Suppressor macrophage treated with lipopolysaccharide for 1 hour (primary cell): ENCODE measurements around the gene RAB3A.

Source experiments
- DNase-seq, 3 donors: peaks; one replicate each; pipeline ENCODE4 v3.0.0-alpha.2; 2020 to 2022

Gene RAB3A

GRCh38 chr19:18203863-18204393, at the start of gene RAB3A:
Gene RAB3A (minus strand): TSS chr19:18204042. CDS start chr19:18202740, 1,302 bp downstream.
- peak; percentile 100 for DNase-seq

- DNase-seq, result no peak
Measured at GRCh38 chr19:18253130-18253529, 49.3 kb upstream of the RAB3A start.

- no peak for DNase-seq
Measured at GRCh38 chr19:18252370-18252717, 48.5 kb upstream of the RAB3A start.

- DNase-seq, result peak; percentile 76 to 83 (median 80)
Measured at GRCh38 chr19:18251587-18252369, 47.9 kb upstream of the RAB3A start.

GRCh38 chr19:18249834-18250233, 46.0 kb upstream of the RAB3A start:
- DNase-seq, result no peak

GRCh38 chr19:18245297-18245696, 41.5 kb upstream of the RAB3A start:
- no peak for DNase-seq

- peak in 1 of 3 donors; percentile 34 for DNase-seq
Measured at GRCh38 chr19:18239303-18239702, 35.5 kb upstream of the RAB3A start.

GRCh38 chr19:18234194-18234593, 30.4 kb upstream of the RAB3A start:
- no peak for DNase-seq

GRCh38 chr19:18233224-18233825, 29.5 kb upstream of the RAB3A start:
- DNase-seq, result peak; percentile 41 to 71 (median 49)

GRCh38 chr19:18232540-18233223, 28.8 kb upstream of the RAB3A start:
- DNase-seq, result no peak

GRCh38 chr19:18231775-18232174, 27.9 kb upstream of the RAB3A start:
- DNase-seq, result peak; percentile 51 to 68 (median 62)

GRCh38 chr19:18230941-18231734, 27.3 kb upstream of the RAB3A start:
- peak; percentile 84 to 90 (median 87) for DNase-seq

- DNase-seq, result no peak
Measured at GRCh38 chr19:18229915-18230314, 26.1 kb upstream of the RAB3A start.

- no peak for DNase-seq
Measured at GRCh38 chr19:18229474-18229873, 25.6 kb upstream of the RAB3A start.

- DNase-seq, result no peak
Measured at GRCh38 chr19:18227781-18228271, 24.0 kb upstream of the RAB3A start.

- DNase-seq, result no peak
Measured at GRCh38 chr19:18226956-18227780, 23.3 kb upstream of the RAB3A start.

- DNase-seq, result peak; percentile 64 to 85 (median 67)
Measured at GRCh38 chr19:18225702-18226468, 22.0 kb upstream of the RAB3A start, which contains the start of gene PDE4C. Gene PDE4C (minus strand): TSS chr19:18226438. CDS start chr19:18226415, 23 bp downstream.

GRCh38 chr19:18225355-18225701, 21.5 kb upstream of the RAB3A start:
- no peak for DNase-seq

- DNase-seq, result peak; percentile 99
Measured at GRCh38 chr19:18224525-18225354, 20.9 kb upstream of the RAB3A start.
